Calu3 (cell line): Measurements from ENCODE around the gene WWTR1. TPM values are rescaled to one million over a fixed set of nuclear protein-coding genes. Genes with fewer than 3 reads are reported as not detected.

Source experiments
- BruUV-seq: library from RNA; stranded (reverse); fragments of 400-500 nt; replicated peaks from 2 replicates; lab custom pipeline; 2021; lab: Mats Ljungman, UMichigan
- CTCF ChIA-PET: fragments of 300-600 bp; sonication (Branson Sonifier 250); formaldehyde crosslinking; loops from one replicate; lab custom pipeline; 2022; ENCODE audit warnings: antibody characterized with exemption; lab: Charles Lee
- DNase-seq: peaks from one replicate; pipeline ENCODE4 v3.0.0; 2022
- H3K27ac Mint-ChIP-seq: one replicate; pipeline ENCODE4 v1.8.0; 2022; ENCODE audit warnings: mixed read lengths; ENCODE audit not compliant: unreplicated experiment
- H3K27me3 Mint-ChIP-seq: one replicate; pipeline ENCODE4 v1.8.0; 2022; ENCODE audit warnings: mixed read lengths; ENCODE audit not compliant: unreplicated experiment
- H3K36me3 Mint-ChIP-seq: one replicate; pipeline ENCODE4 v1.8.0; 2022; ENCODE audit warnings: mild to moderate bottlenecking, moderate library complexity, mixed read lengths; ENCODE audit not compliant: insufficient read depth, unreplicated experiment
- H3K4me1 Mint-ChIP-seq: one replicate; pipeline ENCODE4 v1.8.0; 2022; ENCODE audit warnings: mild to moderate bottlenecking, low read depth, mixed read lengths; ENCODE audit not compliant: unreplicated experiment
- H3K4me3 Mint-ChIP-seq: one replicate; pipeline ENCODE4 v1.8.0; 2022; ENCODE audit warnings: mild to moderate bottlenecking, low read depth, moderate library complexity, mixed read lengths; ENCODE audit not compliant: unreplicated experiment
- H3K9me3 Mint-ChIP-seq: one replicate; pipeline ENCODE4 v1.8.0; 2022; ENCODE audit warnings: low read depth, mixed read lengths; ENCODE audit not compliant: unreplicated experiment
- CTCF ChIP-seq: fragments of 200-600 bp; IDR thresholded peaks from one replicate; pipeline ENCODE4 v1.8.0; 2022; ENCODE audit warnings: antibody characterized with exemption; ENCODE audit not compliant: unreplicated experiment
- intact Hi-C: fragments of 100-400 bp; cut with micrococcal nuclease; formaldehyde crosslinking; loops from one replicate; pipeline ENCODE4 v1.10.0; 2022; ENCODE audit not compliant: unreplicated experiment
- total RNA-seq: library from RNA; stranded (reverse); gene quantifications from 2 replicates; pipeline ENCODE4 v1.2.3, GENCODE V29; 2022

Gene WWTR1
- total RNA-seq, 1 experiment from 2014 or later = 269 TPM

DNA sequence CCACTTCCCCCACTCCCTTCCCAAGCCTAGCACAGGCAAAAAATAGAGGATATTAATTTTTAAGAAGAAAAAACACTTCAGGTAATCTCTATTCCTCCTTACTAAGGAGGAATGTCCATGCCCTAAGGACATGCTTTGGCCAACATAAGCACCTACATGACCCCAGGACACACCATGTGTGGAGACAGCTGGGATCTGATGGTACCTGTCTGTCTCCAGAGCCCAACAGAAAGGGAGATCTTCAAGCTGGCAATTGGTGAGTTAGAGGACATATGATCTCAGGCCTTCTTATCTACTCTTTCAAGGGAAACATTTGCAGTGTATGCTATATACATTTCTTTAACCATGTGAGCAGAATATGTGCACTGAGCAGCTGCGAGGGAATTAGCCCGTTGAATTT is 176.3 kb downstream of the WWTR1 start:
- Mint-ChIP-seq H3K27ac (peak overlapping the region; percentile 19), H3K27me3 (no peaks in the 10 kb centered on the region), H3K4me3 (no peak overlapping the region), H3K4me1 (peaks cover 60% of the 10 kb centered on the region), H3K9me3 (no peaks in the 10 kb centered on the region), H3K36me3 (peaks cover 60% of the 10 kb centered on the region)
- CTCF ChIA-PET = interaction anchor here (0.8 to 0.9 kb wide), 2 partner anchors 87 to 105 kb away, joined by 3 read pairs; no protein-coding TSS in a partner anchor
- no peak for TF ChIP-seq CTCF
- BruUV-seq = no TSS peak
- intact Hi-C loops = loop anchor here (2.0 kb wide), 2 partner anchors 205 to 361 kb away; no protein-coding TSS in a partner anchor
- no peak for DNase-seq

DNA sequence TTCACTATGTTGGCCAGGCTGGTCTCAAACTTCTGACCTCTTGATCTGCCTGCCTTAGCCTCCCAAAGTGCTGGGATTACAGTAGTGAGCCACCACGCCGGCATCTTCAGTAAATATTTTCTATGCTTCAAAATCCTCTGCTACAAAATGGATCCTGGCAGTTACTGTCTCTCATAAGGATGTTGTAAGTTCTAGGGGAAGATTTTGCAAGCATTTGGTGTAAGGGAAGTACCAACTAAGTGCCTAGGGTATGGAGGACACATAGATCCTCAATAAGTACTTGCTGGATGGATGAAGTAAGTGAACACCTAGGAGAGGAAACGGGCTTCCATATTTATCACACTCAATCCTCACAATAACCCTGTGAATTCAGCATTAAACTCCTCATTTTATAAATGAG is 176.8 kb downstream of the WWTR1 start:
- intact Hi-C loops = loop anchor here (2.0 kb wide), 2 partner anchors 204 to 360 kb away; no protein-coding TSS in a partner anchor
- Mint-ChIP-seq H3K36me3 (peaks cover 65% of the 10 kb centered on the region), H3K27me3 (no peaks in the 10 kb centered on the region), H3K27ac (no peak overlapping the region), H3K9me3 (no peaks in the 10 kb centered on the region), H3K4me1 (peaks cover 64% of the 10 kb centered on the region), H3K4me3 (no peak overlapping the region)
- no TSS peak for BruUV-seq
- no peak for TF ChIP-seq CTCF
- CTCF ChIA-PET = interaction anchor here (0.7 to 1.8 kb wide), 7 partner anchors 9 to 193 kb away, joined by 3 to 4 read pairs (median 3); no protein-coding TSS in a partner anchor
- DNase-seq = no peak

GRCh38 chr3:149480326-149481017 is 177.4 kb downstream of the WWTR1 start:
- Mint-ChIP-seq H3K27me3 (no peaks in the 10 kb centered on the region), H3K4me3 (peak overlapping the region; percentile 6), H3K36me3 (peaks cover 67% of the 10 kb centered on the region), H3K9me3 (no peaks in the 10 kb centered on the region), H3K27ac (peak overlapping the region; percentile 99), H3K4me1 (peaks cover 64% of the 10 kb centered on the region)
- intact Hi-C loops = loop anchor here (1.0 to 2.0 kb wide), 5 partner anchors 87 to 360 kb away; partner anchors contain the start of gene TM4SF1
- TF ChIP-seq CTCF = peak; percentile 96
- CTCF ChIA-PET = interaction anchor here (0.7 to 2.1 kb wide), 18 partner anchors 8 to 360 kb away, joined by 3 to 10 read pairs (median 4); no protein-coding TSS in a partner anchor
- peak; percentile 97 for DNase-seq
- BruUV-seq = no TSS peak

DNA sequence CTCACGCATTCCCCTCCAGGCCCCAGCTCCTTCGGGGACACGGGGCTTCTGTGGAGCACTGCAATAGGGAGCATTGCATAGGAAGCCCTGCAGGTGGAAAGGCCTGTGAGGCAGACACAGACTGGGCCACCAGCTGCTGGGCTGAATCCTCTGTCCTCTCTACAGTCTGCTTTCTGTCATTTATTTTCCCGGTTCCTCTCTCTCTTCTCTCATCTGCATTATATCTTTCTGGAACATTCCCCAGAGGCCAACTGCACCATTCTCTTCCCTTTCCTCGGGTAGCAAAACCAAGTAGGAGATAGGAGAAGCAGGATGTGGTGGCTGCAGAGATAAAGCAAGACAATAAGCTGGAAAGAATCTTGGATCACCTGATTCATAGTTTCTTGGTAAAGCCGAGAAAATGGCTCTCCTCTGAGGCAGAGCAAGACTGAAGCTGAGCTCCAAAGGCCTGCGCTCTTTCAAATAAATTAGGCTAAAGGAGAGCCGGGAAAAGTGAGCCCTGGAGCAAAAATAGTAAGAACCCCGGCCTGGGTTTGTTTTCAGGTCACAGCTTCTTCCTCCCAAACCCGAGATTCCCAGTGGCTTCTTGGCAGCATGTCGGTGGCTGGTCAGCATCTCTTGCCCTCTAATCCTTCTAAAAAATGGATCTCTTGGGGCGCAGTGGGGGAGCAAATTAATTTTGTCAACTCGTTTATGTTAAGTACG is 178.1 kb downstream of the WWTR1 start:
- H3K9me3 Mint-ChIP-seq = no peaks in the 10 kb centered on the region
- BruUV-seq = no TSS peak
- H3K4me3 Mint-ChIP-seq = peak overlapping the region; percentile 6
- no peaks in the 10 kb centered on the region for H3K27me3 Mint-ChIP-seq
- H3K27ac Mint-ChIP-seq = peak overlapping the region; percentile 99
- no peak for TF ChIP-seq CTCF
- CTCF ChIA-PET = interaction anchor here (0.6 to 2.4 kb wide), 18 partner anchors 11 to 359 kb away, joined by 3 to 11 read pairs (median 4); partner anchors contain the start of gene TM4SF1
- no peak for DNase-seq
- intact Hi-C loops = loop anchor here (1.0 to 2.0 kb wide), 5 partner anchors 86 to 359 kb away; partner anchors contain the start of gene TM4SF1
- peaks cover 73% of the 10 kb centered on the region for H3K36me3 Mint-ChIP-seq
- peaks cover 68% of the 10 kb centered on the region for H3K4me1 Mint-ChIP-seq
